ENCODE measurements around the gene DNAJB13.

DNAJB13 gene

GRCh38 chr11:74001822-74002286, 51.0 kb downstream of the DNAJB13 start:
- H3K4me3 ChIP-seq (ENCODE audit: control insufficient read depth, low read depth, low read length): no peak overlapping the region
- DNase-seq (ENCODE audit: low read depth): no peak
- no peak for TF ChIP-seq CTCF (IDR thresholded peaks at IDR 0.05; ENCODE audit: control insufficient read depth, insufficient read depth, low read depth, low read length, missing control alignments)

GRCh38 chr11:74002832-74003231, 52.0 kb downstream of the DNAJB13 start:
- DNase-seq (ENCODE audit: low read depth): no peak
- no peak overlapping the region for H3K4me3 ChIP-seq (ENCODE audit: control insufficient read depth, low read depth, low read length)
- no peak for TF ChIP-seq CTCF (IDR thresholded peaks at IDR 0.05; ENCODE audit: control insufficient read depth, insufficient read depth, low read depth, low read length, missing control alignments)

- no peak for DNase-seq (ENCODE audit: low read depth)
- TF ChIP-seq CTCF (IDR thresholded peaks at IDR 0.05; ENCODE audit: control insufficient read depth, insufficient read depth, low read depth, low read length, missing control alignments): no peak
- H3K4me3 ChIP-seq (ENCODE audit: control insufficient read depth, low read depth, low read length): no peak overlapping the region
These were observed 53.3 kb downstream of the DNAJB13 start for GRCh38 chr11:74004046-74004695.

- DNase-seq (ENCODE audit: low read depth): no peak
- no peak for TF ChIP-seq CTCF (IDR thresholded peaks at IDR 0.05; ENCODE audit: control insufficient read depth, insufficient read depth, low read depth, low read length, missing control alignments)
- no peak overlapping the region for H3K4me3 ChIP-seq (ENCODE audit: control insufficient read depth, low read depth, low read length)
These were observed 54.2 kb downstream of the DNAJB13 start for GRCh38 chr11:74004759-74005615.

GRCh38 chr11:74005721-74006517, 55.1 kb downstream of the DNAJB13 start:
- no peak overlapping the region for H3K4me3 ChIP-seq (ENCODE audit: control insufficient read depth, low read depth, low read length)
- TF ChIP-seq CTCF (IDR thresholded peaks at IDR 0.05; ENCODE audit: control insufficient read depth, insufficient read depth, low read depth, low read length, missing control alignments): no peak
- DNase-seq (ENCODE audit: low read depth): no peak

- H3K4me3 ChIP-seq (ENCODE audit: control insufficient read depth, low read depth, low read length): no peak overlapping the region
- DNase-seq (ENCODE audit: low read depth): no peak
- no peak for TF ChIP-seq CTCF (IDR thresholded peaks at IDR 0.05; ENCODE audit: control insufficient read depth, insufficient read depth, low read depth, low read length, missing control alignments)
These were observed 56.0 kb downstream of the DNAJB13 start for GRCh38 chr11:74006743-74007304.

All from AG09309 (cell line).